GM15510 (cell line): ENCODE measurements around the gene COL9A2.

ENCODE experiments used
- POLR2A ChIP-seq: IDR thresholded peaks from 3 replicates; pipeline ENCODE4 v1.6.1; 2011; ENCODE audit warnings: borderline replicate concordance; ENCODE audit not compliant: insufficient read length; ENCODE audit errors: extremely low read depth

COL9A2 gene

GRCh38 chr1:40311692-40312091 lies 5.4 kb downstream of the COL9A2 start:
- TF ChIP-seq POLR2A: no peak

GRCh38 chr1:40310983-40311642 lies 6.0 kb downstream of the COL9A2 start:
- no peak for TF ChIP-seq POLR2A

GRCh38 chr1:40310129-40310461 lies 7.0 kb downstream of the COL9A2 start:
- TF ChIP-seq POLR2A: no peak

- no peak for TF ChIP-seq POLR2A
Observed at GRCh38 chr1:40309374-40310128, 7.5 kb downstream of the COL9A2 start.

DNA sequence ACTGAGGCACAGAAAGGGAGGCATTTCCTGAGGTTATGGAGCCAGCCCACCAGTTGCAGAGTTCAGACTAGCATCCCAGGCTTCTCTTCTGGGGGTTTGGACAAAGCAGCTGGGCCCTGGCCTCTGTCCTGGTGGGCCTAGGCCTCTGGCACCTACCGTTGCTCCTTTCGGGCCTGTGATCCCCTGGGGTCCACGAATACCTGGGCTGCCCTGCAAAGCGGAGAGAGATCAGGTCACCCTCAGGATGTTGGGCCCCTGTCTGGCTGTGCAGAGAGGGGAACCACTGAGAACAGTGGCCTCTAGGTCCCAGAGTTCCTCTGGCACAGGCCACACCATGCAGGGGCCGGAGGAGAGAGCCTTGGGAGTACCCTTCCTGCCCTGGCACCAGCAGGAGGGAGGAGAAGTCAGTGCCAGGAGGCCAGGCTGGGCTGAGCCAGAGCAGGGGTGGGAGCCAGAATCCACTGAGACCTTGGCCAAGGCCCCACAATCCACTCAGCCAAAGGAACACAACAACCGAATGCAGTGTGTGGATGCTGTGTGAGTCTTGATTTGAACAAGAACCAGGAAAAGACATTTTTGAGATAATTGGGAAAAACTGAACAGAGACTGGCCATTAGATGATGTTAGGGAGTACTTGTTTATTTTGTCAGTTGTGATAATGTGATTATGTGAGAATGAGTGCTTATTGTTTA lies 8.9 kb downstream of the COL9A2 start:
- no peak for TF ChIP-seq POLR2A

GRCh38 chr1:40307186-40307585 lies 9.9 kb downstream of the COL9A2 start:
- no peak for TF ChIP-seq POLR2A

DNA sequence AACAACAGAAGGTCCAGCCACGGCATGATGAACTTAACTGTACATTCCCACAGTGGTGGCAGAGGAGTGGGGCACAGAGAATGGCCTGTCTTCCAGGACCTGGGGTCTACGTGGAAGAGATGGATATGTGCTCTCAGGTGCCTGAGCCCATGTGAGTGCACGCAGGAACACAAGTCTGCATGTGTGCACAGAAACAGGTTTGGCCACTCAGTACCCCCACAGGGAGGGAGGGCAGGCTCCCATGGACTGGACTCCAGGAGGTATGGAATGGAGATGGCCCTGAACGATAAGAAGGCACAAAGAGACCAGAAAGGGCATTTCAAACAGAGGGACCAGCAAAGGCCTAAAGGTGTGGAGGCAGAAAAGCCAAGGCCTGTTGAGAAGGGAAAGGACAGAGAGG lies 10.8 kb downstream of the COL9A2 start:
- no peak for TF ChIP-seq POLR2A

DNA sequence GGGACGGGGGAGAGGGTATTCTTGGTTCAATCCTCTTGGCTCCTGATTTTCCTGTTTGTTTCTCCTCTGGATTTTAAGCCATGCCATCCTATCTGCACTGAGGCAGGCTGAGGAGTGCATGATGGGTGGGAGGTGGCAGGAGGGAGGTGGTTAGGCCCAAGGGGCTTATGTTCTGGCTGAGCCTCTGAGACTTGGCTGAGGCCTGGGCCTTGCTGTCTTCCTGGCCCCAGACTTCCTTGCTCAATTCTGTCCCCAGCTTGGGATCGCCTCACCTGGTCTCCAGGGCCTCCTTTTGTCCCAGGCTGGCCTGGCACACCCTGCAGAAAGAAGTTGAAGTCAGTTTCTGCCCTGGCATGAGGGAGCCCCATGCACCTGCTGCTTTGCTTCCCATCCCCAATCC lies 11.2 kb downstream of the COL9A2 start:
- no peak for TF ChIP-seq POLR2A

DNA sequence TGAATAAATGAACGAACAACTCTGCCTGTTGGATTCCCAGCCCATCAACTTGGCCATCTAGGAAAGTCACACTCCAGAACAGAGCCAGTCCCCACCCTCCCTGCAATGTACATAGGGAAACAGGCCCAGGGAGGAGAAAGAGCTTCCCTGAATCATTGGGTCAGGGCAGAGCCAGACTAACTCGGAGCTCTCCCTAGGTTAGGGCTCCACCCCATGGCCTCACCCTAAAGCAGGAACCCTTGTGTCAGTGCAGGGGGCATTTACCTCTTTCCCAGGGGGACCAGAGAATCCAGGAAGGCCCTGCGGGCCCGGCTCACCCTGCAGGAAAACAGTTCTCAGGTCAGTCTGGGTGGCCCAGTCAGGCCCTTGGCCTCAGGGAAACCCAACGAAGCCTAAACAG lies 11.6 kb downstream of the COL9A2 start:
- no peak for TF ChIP-seq POLR2A

DNA sequence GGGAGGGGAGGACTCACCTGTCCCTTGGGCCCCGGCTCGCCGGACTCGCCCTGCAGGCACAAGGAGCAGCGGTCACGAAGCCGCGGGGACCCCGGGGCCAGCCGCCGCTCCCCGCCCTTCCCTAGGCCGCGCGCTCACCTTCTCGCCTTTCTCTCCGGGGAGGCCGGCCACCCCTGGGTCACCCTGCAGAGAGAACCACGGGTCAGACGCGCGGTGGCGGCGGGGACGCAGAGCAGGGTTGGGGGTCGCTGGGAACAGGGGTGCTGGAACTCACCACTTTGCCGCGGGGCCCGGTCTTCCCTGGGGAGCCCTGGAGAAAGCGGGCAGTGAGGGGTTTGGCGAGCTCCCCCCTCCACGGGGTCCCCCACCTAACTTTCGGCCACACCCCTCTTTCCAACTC lies 13.3 kb downstream of the COL9A2 start:
- TF ChIP-seq POLR2A: no peak

- TF ChIP-seq POLR2A: no peak
Observed at GRCh38 chr1:40303051-40303771, 13.9 kb downstream of the COL9A2 start.

- TF ChIP-seq POLR2A: no peak
Observed at GRCh38 chr1:40302475-40302874, 14.6 kb downstream of the COL9A2 start.

GRCh38 chr1:40301541-40302299 lies 15.4 kb downstream of the COL9A2 start:
- TF ChIP-seq POLR2A: no peak

GRCh38 chr1:40301066-40301465 lies 16.0 kb downstream of the COL9A2 start:
- no peak for TF ChIP-seq POLR2A
